Measurements from ENCODE around the gene LMO2. TPM values are rescaled to one million over a fixed set of nuclear protein-coding genes. Genes with fewer than 3 reads are reported as not detected.

LMO2 gene
- total RNA-seq, 1 experiment from 2014 or later = 0.64 TPM

DNA sequence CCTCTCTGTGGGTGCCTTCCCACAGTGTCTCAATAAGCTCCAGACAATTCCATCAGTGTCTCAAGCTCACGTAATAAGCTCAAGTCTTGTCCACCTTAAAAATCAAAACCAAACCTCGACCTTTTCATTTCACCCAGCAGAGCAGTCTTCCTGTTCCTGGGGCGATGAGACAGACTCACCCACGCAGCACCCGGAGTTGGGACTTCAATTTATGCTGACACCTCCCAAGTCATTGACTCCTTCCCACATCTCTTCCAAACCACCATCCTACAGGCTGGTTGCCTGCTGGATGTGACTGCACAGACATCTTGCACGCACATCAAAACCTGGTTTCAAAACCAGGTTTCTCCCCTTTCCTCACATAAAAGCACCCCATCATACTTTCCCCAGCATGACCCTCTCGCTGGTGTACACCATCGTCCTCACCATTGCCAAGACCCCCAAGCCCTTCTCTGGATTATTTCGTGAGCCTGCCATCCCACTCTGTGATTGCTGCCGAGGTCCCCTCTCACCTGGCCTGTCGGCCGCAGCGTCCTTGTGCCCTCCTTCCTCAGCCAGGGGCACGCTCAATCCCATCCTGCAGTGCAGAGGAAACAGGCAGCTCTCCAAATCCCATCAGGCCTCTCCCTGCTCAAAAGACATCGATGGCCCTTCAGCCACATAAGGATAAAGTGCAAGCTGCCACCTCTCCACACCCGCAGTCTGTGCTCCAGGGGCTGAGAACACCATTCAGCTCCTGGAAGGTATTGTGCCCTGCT is 72.4 kb downstream of the LMO2 start:
- Histone ChIP-seq H3K4me1 (ENCODE audit: control insufficient read depth, insufficient read depth, low read length) (no peaks in the 10 kb centered on the region), H3K9me3 (ENCODE audit: control insufficient read depth, insufficient read depth, low read depth, low read length) (no peaks in the 10 kb centered on the region), H3K27me3 (ENCODE audit: control insufficient read depth, insufficient read depth, low read length) (no peaks in the 10 kb centered on the region), H3K27ac (ENCODE audit: low read length) (no peak overlapping the region), H3K4me3 (ENCODE audit: low read depth in 2 of 2, low read length in 2 of 2) (no peak overlapping the region), H3K36me3 (ENCODE audit: control insufficient read depth, insufficient read depth, low read length) (no peaks in the 10 kb centered on the region)
- CTCF ChIA-PET = no interaction called here
- TF ChIP-seq, protein P1, sequence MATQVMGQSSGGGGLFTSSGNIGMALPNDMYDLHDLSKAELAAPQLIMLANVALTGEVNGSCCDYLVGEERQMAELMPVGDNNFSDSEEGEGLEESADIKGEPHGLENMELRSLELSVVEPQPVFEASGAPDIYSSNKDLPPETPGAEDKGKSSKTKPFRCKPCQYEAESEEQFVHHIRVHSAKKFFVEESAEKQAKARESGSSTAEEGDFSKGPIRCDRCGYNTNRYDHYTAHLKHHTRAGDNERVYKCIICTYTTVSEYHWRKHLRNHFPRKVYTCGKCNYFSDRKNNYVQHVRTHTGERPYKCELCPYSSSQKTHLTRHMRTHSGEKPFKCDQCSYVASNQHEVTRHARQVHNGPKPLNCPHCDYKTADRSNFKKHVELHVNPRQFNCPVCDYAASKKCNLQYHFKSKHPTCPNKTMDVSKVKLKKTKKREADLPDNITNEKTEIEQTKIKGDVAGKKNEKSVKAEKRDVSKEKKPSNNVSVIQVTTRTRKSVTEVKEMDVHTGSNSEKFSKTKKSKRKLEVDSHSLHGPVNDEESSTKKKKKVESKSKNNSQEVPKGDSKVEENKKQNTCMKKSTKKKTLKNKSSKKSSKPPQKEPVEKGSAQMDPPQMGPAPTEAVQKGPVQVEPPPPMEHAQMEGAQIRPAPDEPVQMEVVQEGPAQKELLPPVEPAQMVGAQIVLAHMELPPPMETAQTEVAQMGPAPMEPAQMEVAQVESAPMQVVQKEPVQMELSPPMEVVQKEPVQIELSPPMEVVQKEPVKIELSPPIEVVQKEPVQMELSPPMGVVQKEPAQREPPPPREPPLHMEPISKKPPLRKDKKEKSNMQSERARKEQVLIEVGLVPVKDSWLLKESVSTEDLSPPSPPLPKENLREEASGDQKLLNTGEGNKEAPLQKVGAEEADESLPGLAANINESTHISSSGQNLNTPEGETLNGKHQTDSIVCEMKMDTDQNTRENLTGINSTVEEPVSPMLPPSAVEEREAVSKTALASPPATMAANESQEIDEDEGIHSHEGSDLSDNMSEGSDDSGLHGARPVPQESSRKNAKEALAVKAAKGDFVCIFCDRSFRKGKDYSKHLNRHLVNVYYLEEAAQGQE (IDR thresholded peaks at IDR 0.05; ENCODE audit: insufficient read depth in 1 of 2, low read depth in 2 of 2, low read length in 1 of 2) = no peak
- TF ChIP-seq SIN3A (IDR thresholded peaks at IDR 0.05; ENCODE audit: borderline replicate concordance, insufficient read depth, low read depth, low read length) (no peak), TCF7L2 (IDR thresholded peaks at IDR 0.05; ENCODE audit: low read depth, low read length) (no peak), POLR2AphosphoS5 (IDR thresholded peaks at IDR 0.05; ENCODE audit: low read depth, low read length) (no peak)
- TF ChIP-seq, protein P2, sequence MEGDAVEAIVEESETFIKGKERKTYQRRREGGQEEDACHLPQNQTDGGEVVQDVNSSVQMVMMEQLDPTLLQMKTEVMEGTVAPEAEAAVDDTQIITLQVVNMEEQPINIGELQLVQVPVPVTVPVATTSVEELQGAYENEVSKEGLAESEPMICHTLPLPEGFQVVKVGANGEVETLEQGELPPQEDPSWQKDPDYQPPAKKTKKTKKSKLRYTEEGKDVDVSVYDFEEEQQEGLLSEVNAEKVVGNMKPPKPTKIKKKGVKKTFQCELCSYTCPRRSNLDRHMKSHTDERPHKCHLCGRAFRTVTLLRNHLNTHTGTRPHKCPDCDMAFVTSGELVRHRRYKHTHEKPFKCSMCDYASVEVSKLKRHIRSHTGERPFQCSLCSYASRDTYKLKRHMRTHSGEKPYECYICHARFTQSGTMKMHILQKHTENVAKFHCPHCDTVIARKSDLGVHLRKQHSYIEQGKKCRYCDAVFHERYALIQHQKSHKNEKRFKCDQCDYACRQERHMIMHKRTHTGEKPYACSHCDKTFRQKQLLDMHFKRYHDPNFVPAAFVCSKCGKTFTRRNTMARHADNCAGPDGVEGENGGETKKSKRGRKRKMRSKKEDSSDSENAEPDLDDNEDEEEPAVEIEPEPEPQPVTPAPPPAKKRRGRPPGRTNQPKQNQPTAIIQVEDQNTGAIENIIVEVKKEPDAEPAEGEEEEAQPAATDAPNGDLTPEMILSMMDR (IDR thresholded peaks at IDR 0.05) = no peak
- ATAC-seq (0 out of 2 replicates have a peak, but pooled peaks have one; percentile 22), DNase-seq (ENCODE audit: low read depth, low spot score) (no peak)
- in situ Hi-C loops (cut with HindIII; ENCODE audit: low pct_unique_long_range_greater_than_20kb, low sequenced_read_pairs) (no loop called here), intact Hi-C loops (cut with micrococcal nuclease; ENCODE audit: unreplicated experiment) (loop anchor here (10.0 kb wide), 1 partner anchor 445 kb away; the partner anchor contains the start of gene KIAA1549L)
- POLR2A ChIA-PET = no interaction called here
- BruUV-seq (replicated peaks) = no TSS peak

Other genes starting within 250 kb of the LMO2 start
- 1.3 TPM for gene C11orf91, start 191.2 kb downstream of the LMO2 start, total RNA-seq (2021; ENCODE audit: unreplicated experiment)
- gene CD59, start 155.7 kb downstream of the LMO2 start, total RNA-seq (2021; ENCODE audit: unreplicated experiment) = 736 TPM
- gene FBXO3, start 117.6 kb downstream of the LMO2 start, total RNA-seq (2021; ENCODE audit: unreplicated experiment) = 22.3 TPM
- 266 TPM for gene CAPRIN1, start 159.7 kb upstream of the LMO2 start, total RNA-seq (2021; ENCODE audit: unreplicated experiment)
- gene NAT10, start 213.6 kb upstream of the LMO2 start, total RNA-seq (2021; ENCODE audit: unreplicated experiment) = 64.9 TPM